ENCODE measurements around the gene GNL1. TPM values are rescaled to one million over a fixed set of nuclear protein-coding genes. Genes with fewer than 3 reads are reported as not detected.

The GNL1 gene
- total RNA-seq, 3 donors from 2014 or later (not counting 1 experiment from before 2014, with no cell fraction given) = 137 to 208 (median 187) TPM

- Histone ChIP-seq H3K36me3 (ENCODE audit: control insufficient read depth, insufficient read depth, low read length) (peaks cover 10% of the 10 kb centered on the region), H3K27me3 (ENCODE audit: control insufficient read depth, insufficient read depth, low read length) (no peaks in the 10 kb centered on the region), H3K27ac (ENCODE audit: low read length) (no peak overlapping the region), H3K4me1 (ENCODE audit: control insufficient read depth, insufficient read depth, low read length) (peaks cover 7% of the 10 kb centered on the region), H3K4me3 (ENCODE audit: low read length) (no peak overlapping the region), H3K9me3 (ENCODE audit: control insufficient read depth, insufficient read depth, low read length) (no peaks in the 10 kb centered on the region)
- Mint-ChIP-seq H3K36me3 (no peaks in the 10 kb centered on the region), H3K27me3 (ENCODE audit: low read depth in 2 of 2) (no peaks in the 10 kb centered on the region), H3K27ac (peak overlapping the region; percentile 3 to 20), H3K4me3 (no peak overlapping the region), H3K4me1 (peaks cover 16 to 19% of the 10 kb centered on the region in 2 donors), H3K9me3 (no peaks in the 10 kb centered on the region)
- no peak for ATAC-seq
- intact Hi-C loops (cut with micrococcal nuclease) = no loop called here
- TF ChIP-seq, protein P1, sequence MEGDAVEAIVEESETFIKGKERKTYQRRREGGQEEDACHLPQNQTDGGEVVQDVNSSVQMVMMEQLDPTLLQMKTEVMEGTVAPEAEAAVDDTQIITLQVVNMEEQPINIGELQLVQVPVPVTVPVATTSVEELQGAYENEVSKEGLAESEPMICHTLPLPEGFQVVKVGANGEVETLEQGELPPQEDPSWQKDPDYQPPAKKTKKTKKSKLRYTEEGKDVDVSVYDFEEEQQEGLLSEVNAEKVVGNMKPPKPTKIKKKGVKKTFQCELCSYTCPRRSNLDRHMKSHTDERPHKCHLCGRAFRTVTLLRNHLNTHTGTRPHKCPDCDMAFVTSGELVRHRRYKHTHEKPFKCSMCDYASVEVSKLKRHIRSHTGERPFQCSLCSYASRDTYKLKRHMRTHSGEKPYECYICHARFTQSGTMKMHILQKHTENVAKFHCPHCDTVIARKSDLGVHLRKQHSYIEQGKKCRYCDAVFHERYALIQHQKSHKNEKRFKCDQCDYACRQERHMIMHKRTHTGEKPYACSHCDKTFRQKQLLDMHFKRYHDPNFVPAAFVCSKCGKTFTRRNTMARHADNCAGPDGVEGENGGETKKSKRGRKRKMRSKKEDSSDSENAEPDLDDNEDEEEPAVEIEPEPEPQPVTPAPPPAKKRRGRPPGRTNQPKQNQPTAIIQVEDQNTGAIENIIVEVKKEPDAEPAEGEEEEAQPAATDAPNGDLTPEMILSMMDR (IDR thresholded peaks at IDR 0.05) = no peak
- 92% methylated on average over 14 of the region's 14 CpGs for WGBS (ENCODE audit: insufficient coverage)
- no peak for DNase-seq
Observed at GRCh38 chr6:30562470-30563425, 6.5 kb upstream of the GNL1 start.

DNA sequence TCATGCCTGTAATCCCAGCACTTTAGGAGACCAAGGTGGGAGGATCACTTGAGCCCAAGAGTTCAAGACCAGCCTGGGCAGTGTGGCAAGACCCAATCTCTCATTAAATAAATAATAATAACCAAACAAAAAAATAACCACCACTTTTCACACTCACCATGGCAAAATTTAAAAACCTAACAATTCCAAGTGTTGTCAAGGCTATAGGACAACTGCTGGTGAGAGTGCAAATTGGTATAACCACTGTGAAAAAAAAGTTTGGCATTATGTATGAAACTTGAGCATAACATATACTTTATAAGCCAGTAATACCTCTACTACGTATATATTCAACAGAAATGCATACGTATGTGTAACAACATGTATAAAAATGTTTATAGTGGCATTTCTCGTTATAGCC, 4.6 kb upstream of the GNL1 start:
- Mint-ChIP-seq H3K36me3 (no peaks in the 10 kb centered on the region), H3K27me3 (ENCODE audit: low read depth in 2 of 2) (no peaks in the 10 kb centered on the region), H3K27ac (no peak overlapping the region), H3K9me3 (no peaks in the 10 kb centered on the region), H3K4me1 (peaks cover 28 to 35% of the 10 kb centered on the region in 2 donors), H3K4me3 (no peak overlapping the region)
- TF ChIP-seq, protein P1 (IDR thresholded peaks at IDR 0.05) = no peak
- WGBS (ENCODE audit: insufficient coverage) = no CpG with 5 or more reads among the region's 3 CpGs
- Histone ChIP-seq H3K27me3 (ENCODE audit: control insufficient read depth, insufficient read depth, low read length) (no peaks in the 10 kb centered on the region), H3K36me3 (ENCODE audit: control insufficient read depth, insufficient read depth, low read length) (peaks cover 10% of the 10 kb centered on the region), H3K27ac (ENCODE audit: low read length) (no peak overlapping the region), H3K4me1 (ENCODE audit: control insufficient read depth, insufficient read depth, low read length) (peaks cover 13% of the 10 kb centered on the region), H3K4me3 (ENCODE audit: low read length) (no peak overlapping the region), H3K9me3 (ENCODE audit: control insufficient read depth, insufficient read depth, low read length) (no peaks in the 10 kb centered on the region)
- DNase-seq (no peak), ATAC-seq (no peak)
- intact Hi-C loops (cut with micrococcal nuclease) = no loop called here

DNA sequence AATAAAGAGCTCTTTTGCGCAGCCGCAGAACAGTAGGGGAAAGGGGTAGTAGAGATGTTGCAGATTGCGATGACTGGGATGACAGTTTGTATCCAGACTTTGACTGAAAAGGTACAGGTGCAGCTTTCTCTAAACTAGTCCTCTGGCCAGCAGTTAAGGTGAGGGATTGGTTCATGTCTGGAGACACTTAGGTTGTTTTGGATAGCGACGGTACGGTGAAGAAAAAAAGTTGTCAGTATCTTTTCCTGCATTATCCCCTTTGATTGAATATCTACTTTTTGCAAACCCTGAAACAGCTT, 1.3 kb upstream of the GNL1 start:
- intact Hi-C loops (cut with micrococcal nuclease) = no loop called here
- Histone ChIP-seq H3K4me1 (ENCODE audit: control insufficient read depth, insufficient read depth, low read length) (peaks cover 24% of the 10 kb centered on the region), H3K4me3 (ENCODE audit: low read length) (peak overlapping the region; percentile 64), H3K27me3 (ENCODE audit: control insufficient read depth, insufficient read depth, low read length) (no peaks in the 10 kb centered on the region), H3K27ac (ENCODE audit: low read length) (peak overlapping the region; percentile 97), H3K36me3 (ENCODE audit: control insufficient read depth, insufficient read depth, low read length) (peaks cover 19% of the 10 kb centered on the region), H3K9me3 (ENCODE audit: control insufficient read depth, insufficient read depth, low read length) (no peaks in the 10 kb centered on the region)
- TF ChIP-seq, protein P1 (IDR thresholded peaks at IDR 0.05) = no peak
- no peak for ATAC-seq
- 3% methylated on average over 3 of the region's 6 CpGs for WGBS (ENCODE audit: insufficient coverage)
- Mint-ChIP-seq H3K4me1 (peaks cover 35 to 55% of the 10 kb centered on the region in 2 donors), H3K27ac (peak overlapping the region; percentile 98 to 100), H3K27me3 (ENCODE audit: low read depth in 2 of 2) (no peaks in the 10 kb centered on the region), H3K4me3 (peak overlapping the region; percentile 98), H3K36me3 (no peaks in the 10 kb centered on the region), H3K9me3 (no peaks in the 10 kb centered on the region)
- peak in 1 of 2 donors; percentile 77 for DNase-seq

All from natural killer cell (primary cell).